SK-N-MC (cell line): ENCODE data around the gene CBX4.

Source experiments
- EZH2 ChIP-seq: fragments of 200-600 bp; sonication (generic); IDR thresholded peaks from one replicate; pipeline ENCODE4 v1.6.1; 2017; ENCODE audit warnings: antibody characterized with exemption
- FOXP2 ChIP-seq: optimal IDR thresholded peaks from 2 replicates; pipeline ENCODE3; 2011; ENCODE audit warnings: mild to moderate bottlenecking, moderate library complexity; ENCODE audit not compliant: insufficient read depth; ENCODE audit errors: extremely low read length, control extremely low read depth
- POLR2AphosphoS5 ChIP-seq: IDR thresholded peaks from 2 replicates; pipeline ENCODE4 v1.6.1; 2012; ENCODE audit warnings: mild to moderate bottlenecking, low read depth, low read length, borderline replicate concordance

DNA sequence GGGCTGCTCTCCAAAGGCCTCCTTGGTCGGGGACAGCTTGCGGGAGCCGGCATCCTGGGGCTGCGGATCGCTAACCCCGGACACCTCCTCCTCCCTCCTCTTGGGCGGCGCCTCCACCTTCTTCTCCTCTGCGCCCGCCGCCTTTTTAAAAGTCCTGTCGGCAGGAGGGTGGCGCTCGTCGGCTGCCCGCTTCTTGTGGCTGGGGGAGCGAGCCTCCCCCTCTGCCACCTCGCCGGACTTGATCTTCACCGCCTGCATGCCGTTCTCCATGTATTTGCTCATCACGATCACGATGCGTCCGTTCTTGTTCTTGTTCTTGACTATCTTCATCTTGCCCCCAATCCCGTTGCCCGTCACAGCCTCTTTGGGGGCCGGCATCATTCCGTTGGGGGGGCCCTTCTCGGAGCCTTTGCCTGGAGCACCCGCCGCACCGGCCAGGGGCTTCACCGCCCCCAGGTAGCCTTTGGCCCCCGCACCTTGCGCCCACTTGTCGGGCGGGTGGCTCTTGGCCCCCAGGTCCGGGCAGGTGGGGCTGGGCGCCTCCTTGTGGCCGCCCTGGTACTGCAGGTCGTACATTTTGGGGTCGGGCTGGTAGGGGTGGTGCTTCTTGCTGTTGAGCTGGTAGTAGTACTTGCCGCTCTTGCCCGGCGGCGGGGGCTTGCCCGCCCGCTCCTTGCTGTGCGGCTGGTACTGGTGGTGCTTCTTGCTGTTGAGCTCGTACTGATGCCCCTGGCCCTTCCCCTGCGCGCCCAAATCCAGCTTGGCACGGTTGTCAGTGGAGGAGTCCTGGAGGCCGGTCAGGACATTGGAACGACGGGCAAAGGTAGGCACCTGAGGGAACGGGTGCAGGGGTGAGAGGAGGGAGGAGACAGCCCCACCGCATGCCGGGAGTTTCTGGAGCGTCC is 4.4 kb downstream of the CBX4 start:
- TF ChIP-seq POLR2AphosphoS5 = no peak; the same call in 1 of the 2 replicates
- no peak for TF ChIP-seq EZH2
- no peak for TF ChIP-seq FOXP2
